Measurements from ENCODE around the gene UBE2D2. TPM values are rescaled to one million over a fixed set of nuclear protein-coding genes. Genes with fewer than 3 reads are reported as not detected.

Gene UBE2D2
- total and polyA plus RNA-seq, 3 experiments from 2014 or later: 253 to 285 (median 274) TPM

- H3K9me3 ChIP-seq (ENCODE audit: low read length): no peaks in the 10 kb centered on the region
- no peaks in the 10 kb centered on the region for H3K36me3 ChIP-seq (ENCODE audit: insufficient read depth, low read length)
- Mint-ChIP-seq H3K36me3 (no peaks in the 10 kb centered on the region), H3K4me1 (peaks cover 29 to 45% (median 36%) of the 10 kb centered on the region in 3 donors), H3K4me3 (peak overlapping the region in 4 of 7 donors; percentile 39 to 75 (median 58)), H3K9me3 (no peaks in the 10 kb centered on the region), H3K27ac (peak overlapping the region; percentile 29 to 97 (median 86)), H3K27me3 (no peaks in the 10 kb centered on the region)
- DNase-seq: no peak
- H3K4me1 ChIP-seq (ENCODE audit: insufficient read depth, low read length): peaks cover 12% of the 10 kb centered on the region
- no peaks in the 10 kb centered on the region for H3K27me3 ChIP-seq (ENCODE audit: insufficient read depth, low read length, poor library complexity, severe bottlenecking)
- ChIA-PET POLR2A (no interaction called here), CTCF (interaction anchor here (0.6 to 1.6 kb wide), 2 partner anchors 27 to 104 kb away, joined by 3 to 6 read pairs; no protein-coding TSS in a partner anchor)
- H3K4me3 ChIP-seq (ENCODE audit: low read length): no peak overlapping the region
- H3K27ac ChIP-seq (ENCODE audit: low read depth, low read length): peak overlapping the region; percentile 63
These were observed 100.0 kb downstream of the UBE2D2 start for GRCh38 chr5:139660923-139661814.

GRCh38 chr5:139662617-139663016, 101.5 kb downstream of the UBE2D2 start:
- Mint-ChIP-seq H3K36me3 (no peaks in the 10 kb centered on the region), H3K4me1 (peaks cover 37 to 53% (median 44%) of the 10 kb centered on the region in 3 donors), H3K27me3 (no peaks in the 10 kb centered on the region), H3K4me3 (peak overlapping the region in 2 of 7 donors; percentile 31 to 53), H3K9me3 (no peaks in the 10 kb centered on the region), H3K27ac (peak overlapping the region in 7 of 8 donors; percentile 54 to 97 (median 86))
- Histone ChIP-seq H3K4me3 (ENCODE audit: low read length) (no peak overlapping the region), H3K27ac (ENCODE audit: low read depth, low read length) (no peak overlapping the region), H3K4me1 (ENCODE audit: insufficient read depth, low read length) (peaks cover 26% of the 10 kb centered on the region), H3K27me3 (ENCODE audit: insufficient read depth, low read length, poor library complexity, severe bottlenecking) (no peaks in the 10 kb centered on the region), H3K36me3 (ENCODE audit: insufficient read depth, low read length) (no peaks in the 10 kb centered on the region), H3K9me3 (ENCODE audit: low read length) (no peaks in the 10 kb centered on the region)
- ChIA-PET POLR2A (no interaction called here), CTCF (interaction anchor here (1.6 kb wide), 1 partner anchor 29 kb away, joined by 6 read pairs; no protein-coding TSS in a partner anchor)
- no peak for DNase-seq

- Histone ChIP-seq H3K4me3 (ENCODE audit: low read length) (no peak overlapping the region), H3K27me3 (ENCODE audit: insufficient read depth, low read length, poor library complexity, severe bottlenecking) (no peaks in the 10 kb centered on the region), H3K36me3 (ENCODE audit: insufficient read depth, low read length) (no peaks in the 10 kb centered on the region), H3K27ac (ENCODE audit: low read depth, low read length) (no peak overlapping the region), H3K9me3 (ENCODE audit: low read length) (no peaks in the 10 kb centered on the region), H3K4me1 (ENCODE audit: insufficient read depth, low read length) (peaks cover 25% of the 10 kb centered on the region)
- H3K9me3 Mint-ChIP-seq: no peaks in the 10 kb centered on the region
- no peaks in the 10 kb centered on the region for H3K27me3 Mint-ChIP-seq
- peak overlapping the region in 7 of 8 donors; percentile 73 to 97 (median 82) for H3K27ac Mint-ChIP-seq
- CTCF ChIA-PET: no interaction called here
- no peak for DNase-seq
- POLR2A ChIA-PET: no interaction called here
- H3K4me1 Mint-ChIP-seq: peaks cover 37 to 53% (median 43%) of the 10 kb centered on the region in 3 donors
- no peaks in the 10 kb centered on the region for H3K36me3 Mint-ChIP-seq
- H3K4me3 Mint-ChIP-seq: peak overlapping the region in 3 of 7 donors; percentile 21 to 61 (median 53)
These were observed 102.3 kb downstream of the UBE2D2 start for GRCh38 chr5:139663207-139664085.

GRCh38 chr5:139664086-139664693, 103.1 kb downstream of the UBE2D2 start:
- Mint-ChIP-seq H3K4me3 (no peak overlapping the region), H3K27me3 (no peaks in the 10 kb centered on the region), H3K9me3 (no peaks in the 10 kb centered on the region), H3K36me3 (no peaks in the 10 kb centered on the region), H3K27ac (peak overlapping the region in 6 of 8 donors; percentile 66 to 90 (median 84)), H3K4me1 (peaks cover 43 to 54% (median 43%) of the 10 kb centered on the region in 3 donors)
- Histone ChIP-seq H3K36me3 (ENCODE audit: insufficient read depth, low read length) (no peaks in the 10 kb centered on the region), H3K9me3 (ENCODE audit: low read length) (no peaks in the 10 kb centered on the region), H3K27me3 (ENCODE audit: insufficient read depth, low read length, poor library complexity, severe bottlenecking) (no peaks in the 10 kb centered on the region), H3K27ac (ENCODE audit: low read depth, low read length) (no peak overlapping the region), H3K4me3 (ENCODE audit: low read length) (no peak overlapping the region), H3K4me1 (ENCODE audit: insufficient read depth, low read length) (peaks cover 32% of the 10 kb centered on the region)
- no peak for DNase-seq
- CTCF ChIA-PET: no interaction called here
- POLR2A ChIA-PET: no interaction called here

DNA sequence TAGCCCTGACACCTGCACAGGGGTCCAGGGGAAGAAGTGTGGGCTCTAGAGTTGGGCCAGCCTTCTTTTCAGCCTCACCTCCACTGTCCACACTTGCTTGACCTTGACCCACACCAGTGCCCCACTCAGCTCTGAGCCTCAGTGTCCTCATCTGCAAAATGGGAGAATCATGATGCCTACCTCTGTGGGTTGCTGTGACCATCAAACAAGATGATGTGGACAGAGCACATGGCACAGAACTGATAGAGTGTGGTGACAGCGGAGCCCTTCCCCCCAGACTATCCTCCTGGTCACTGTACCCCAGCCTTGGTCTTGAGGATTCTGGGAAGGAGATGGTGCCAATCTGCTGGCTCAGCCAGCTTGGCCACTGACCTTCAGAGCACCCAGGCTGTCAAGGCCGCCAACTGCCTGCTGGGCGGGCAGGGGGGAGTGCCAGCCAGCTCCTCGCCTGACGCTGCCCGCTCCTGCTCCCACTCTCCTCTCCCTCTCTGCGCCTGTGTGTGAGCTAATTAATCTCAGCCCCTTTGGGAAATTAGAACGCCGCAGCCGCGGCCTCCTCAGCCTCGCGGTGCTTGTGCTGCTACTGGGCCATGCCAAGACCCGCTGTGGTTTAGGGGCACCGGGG, 103.7 kb downstream of the UBE2D2 start:
- Histone ChIP-seq H3K36me3 (ENCODE audit: insufficient read depth, low read length) (no peaks in the 10 kb centered on the region), H3K27ac (ENCODE audit: low read depth, low read length) (no peak overlapping the region), H3K4me1 (ENCODE audit: insufficient read depth, low read length) (peaks cover 38% of the 10 kb centered on the region), H3K9me3 (ENCODE audit: low read length) (no peaks in the 10 kb centered on the region), H3K4me3 (ENCODE audit: low read length) (no peak overlapping the region), H3K27me3 (ENCODE audit: insufficient read depth, low read length, poor library complexity, severe bottlenecking) (no peaks in the 10 kb centered on the region)
- ChIA-PET POLR2A (no interaction called here), CTCF (interaction anchor here (1.3 kb wide), 1 partner anchor 13 kb away, joined by 3 read pairs; no protein-coding TSS in a partner anchor)
- H3K9me3 Mint-ChIP-seq: no peaks in the 10 kb centered on the region
- no peak overlapping the region for H3K4me3 Mint-ChIP-seq
- H3K27me3 Mint-ChIP-seq: no peaks in the 10 kb centered on the region
- no peak for DNase-seq
- peaks cover 0 to 3% (median 0%) of the 10 kb centered on the region in 3 donors for H3K36me3 Mint-ChIP-seq
- H3K4me1 Mint-ChIP-seq: peaks cover 47 to 59% (median 48%) of the 10 kb centered on the region in 3 donors
- H3K27ac Mint-ChIP-seq: peak overlapping the region in 6 of 8 donors; percentile 66 to 90 (median 84)

DNA sequence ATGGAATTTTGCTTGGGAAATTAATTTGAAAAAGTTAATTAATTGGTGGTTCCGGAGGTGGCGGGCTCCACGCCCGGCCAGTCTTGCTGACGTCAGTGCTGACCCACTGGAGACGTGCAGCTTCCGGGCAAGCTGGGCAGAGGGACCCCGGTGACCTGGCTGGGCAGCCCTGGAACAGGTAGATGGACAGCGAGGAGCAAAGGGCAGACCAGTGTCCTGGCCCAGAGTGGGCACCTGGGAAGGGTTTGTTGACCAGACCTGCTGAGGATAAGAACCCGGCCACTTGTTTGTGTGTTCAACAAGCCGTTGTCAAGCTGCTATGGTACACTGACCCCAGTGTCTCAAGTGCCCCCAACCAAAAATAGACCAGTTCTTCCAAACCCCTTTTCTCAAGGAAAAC, 104.5 kb downstream of the UBE2D2 start:
- Mint-ChIP-seq H3K27ac (peak overlapping the region in 6 of 8 donors; percentile 12 to 97 (median 76)), H3K9me3 (no peaks in the 10 kb centered on the region), H3K27me3 (no peaks in the 10 kb centered on the region), H3K36me3 (peaks cover 0 to 3% (median 0%) of the 10 kb centered on the region in 3 donors), H3K4me1 (peaks cover 54 to 63% (median 55%) of the 10 kb centered on the region in 3 donors), H3K4me3 (peak overlapping the region in 3 of 7 donors; percentile 5 to 56 (median 55))
- Histone ChIP-seq H3K4me1 (ENCODE audit: insufficient read depth, low read length) (peaks cover 46% of the 10 kb centered on the region), H3K4me3 (ENCODE audit: low read length) (no peak overlapping the region), H3K36me3 (ENCODE audit: insufficient read depth, low read length) (no peaks in the 10 kb centered on the region), H3K27me3 (ENCODE audit: insufficient read depth, low read length, poor library complexity, severe bottlenecking) (no peaks in the 10 kb centered on the region), H3K9me3 (ENCODE audit: low read length) (no peaks in the 10 kb centered on the region), H3K27ac (ENCODE audit: low read depth, low read length) (no peak overlapping the region)
- DNase-seq: no peak
- POLR2A ChIA-PET: interaction anchor here (1.4 kb wide), 1 partner anchor 14 kb away, joined by 3 read pairs; no protein-coding TSS in a partner anchor
- CTCF ChIA-PET: interaction anchor here (1.3 to 6.8 kb wide), 2 partner anchors 14 to 31 kb away, joined by 3 to 87 read pairs; no protein-coding TSS in a partner anchor

GRCh38 chr5:139666551-139666950, 105.4 kb downstream of the UBE2D2 start:
- H3K9me3 Mint-ChIP-seq: no peaks in the 10 kb centered on the region
- H3K27ac Mint-ChIP-seq: peak overlapping the region; percentile 64 to 97 (median 91)
- Histone ChIP-seq H3K27ac (ENCODE audit: low read depth, low read length) (no peak overlapping the region), H3K9me3 (ENCODE audit: low read length) (no peaks in the 10 kb centered on the region), H3K27me3 (ENCODE audit: insufficient read depth, low read length, poor library complexity, severe bottlenecking) (no peaks in the 10 kb centered on the region), H3K4me1 (ENCODE audit: insufficient read depth, low read length) (peaks cover 52% of the 10 kb centered on the region), H3K36me3 (ENCODE audit: insufficient read depth, low read length) (no peaks in the 10 kb centered on the region), H3K4me3 (ENCODE audit: low read length) (no peak overlapping the region)
- no peaks in the 10 kb centered on the region for H3K27me3 Mint-ChIP-seq
- peaks cover 0 to 3% (median 0%) of the 10 kb centered on the region in 3 donors for H3K36me3 Mint-ChIP-seq
- POLR2A ChIA-PET: interaction anchor here (1.2 to 1.4 kb wide), 2 partner anchors 15 to 31 kb away, joined by 3 to 6 read pairs; no protein-coding TSS in a partner anchor
- peak overlapping the region; percentile 28 to 91 (median 82) for H3K4me3 Mint-ChIP-seq
- CTCF ChIA-PET: interaction anchor here (1.2 to 6.8 kb wide), 3 partner anchors 32 to 102 kb away, joined by 3 to 87 read pairs (median 5); no protein-coding TSS in a partner anchor
- DNase-seq: no peak
- H3K4me1 Mint-ChIP-seq: peaks cover 54 to 66% (median 55%) of the 10 kb centered on the region in 3 donors
